Right lung (tissue), 5 donors: Measurements from ENCODE around the gene HDLBP. TPM values are rescaled to one million over a fixed set of nuclear protein-coding genes. Genes with fewer than 3 reads are reported as not detected.
"Not testable (repeated sequence)": the region's sequence is repeated elsewhere in the genome, so short reads cannot be mapped to it uniquely, and the experiment has no call there.

Experiments
- DNase-seq, 2 donors: peaks; one replicate each; pipeline ENCODE4 v3.0.0-alpha.2; 2013
- polyA plus RNA-seq, 5 donors: library from polyadenylated mRNA; unstranded; fragments of 120-200 nt; gene quantifications; one replicate each; pipeline versions ENCODE4 v1.2.1 to v1.2.3, GENCODE V29; 2013; ENCODE audit warnings: inconsistent platforms in 1 of 5, low replicate concordance in 1 of 5; ENCODE audit not compliant: insufficient read length in 5 of 5, insufficient read depth in 1 of 5

HDLBP gene
- polyA plus RNA-seq, 5 donors: 301 to 450 (median 371) TPM

GRCh38 chr2:241278306-241278705 is 37.2 kb downstream of the HDLBP start:
- not testable (repeated sequence) for DNase-seq

GRCh38 chr2:241275910-241276309 is 39.6 kb downstream of the HDLBP start:
- no peak for DNase-seq

GRCh38 chr2:241275504-241275903 is 40.0 kb downstream of the HDLBP start:
- DNase-seq: no peak

GRCh38 chr2:241274127-241274526 is 41.3 kb downstream of the HDLBP start:
- DNase-seq: no peak

- no peak for DNase-seq
Observed at GRCh38 chr2:241273210-241274020, 42.1 kb downstream of the HDLBP start.

GRCh38 chr2:241272303-241273209 is 42.9 kb downstream of the HDLBP start:
- DNase-seq: peak; percentile 59 to 63

GRCh38 chr2:241271706-241272302 is 43.7 kb downstream of the HDLBP start:
- peak; percentile 66 to 69 for DNase-seq

GRCh38 chr2:241270531-241270930 is 44.9 kb downstream of the HDLBP start:
- no peak for DNase-seq

GRCh38 chr2:241269707-241270520 is 45.6 kb downstream of the HDLBP start:
- no peak for DNase-seq

- DNase-seq: no peak
Observed at GRCh38 chr2:241268716-241269445, 46.6 kb downstream of the HDLBP start.

- no peak for DNase-seq
Observed at GRCh38 chr2:241268306-241268705, 47.2 kb downstream of the HDLBP start.

GRCh38 chr2:241267249-241268067 is 48.0 kb downstream of the HDLBP start:
- DNase-seq: no peak

- no peak for DNase-seq
Observed at GRCh38 chr2:241265506-241265905, 50.0 kb downstream of the HDLBP start.

GRCh38 chr2:241263061-241263460 is 52.4 kb downstream of the HDLBP start:
- no peak for DNase-seq

- DNase-seq: no peak
Observed at GRCh38 chr2:241261628-241262027, 53.8 kb downstream of the HDLBP start.

- DNase-seq: no peak
Observed at GRCh38 chr2:241260911-241261310, 54.6 kb downstream of the HDLBP start.

GRCh38 chr2:241258505-241259280 is 56.8 kb downstream of the HDLBP start:
- DNase-seq: no peak

GRCh38 chr2:241257419-241258032 is 57.9 kb downstream of the HDLBP start:
- no peak for DNase-seq

- no peak for DNase-seq
Observed at GRCh38 chr2:241256168-241256545, 59.3 kb downstream of the HDLBP start.
